GM21423 (cell line): ENCODE data around the gene FOXD1.

Source experiments
- ATAC-seq: cut with Tn5 transposase; IDR thresholded peaks from one replicate; pipeline ENCODE4 v1.9.1; 2021; ENCODE audit warnings: mild to moderate bottlenecking, moderate library complexity; ENCODE audit not compliant: unreplicated experiment

FOXD1 gene

GRCh38 chr5:73442231-73442811, 6.3 kb downstream of the FOXD1 start:
- ATAC-seq = no peak

- ATAC-seq = no peak
These were observed 7.2 kb downstream of the FOXD1 start for GRCh38 chr5:73441378-73441777.

- no peak for ATAC-seq
These were observed 8.3 kb downstream of the FOXD1 start for GRCh38 chr5:73440262-73440661.

DNA sequence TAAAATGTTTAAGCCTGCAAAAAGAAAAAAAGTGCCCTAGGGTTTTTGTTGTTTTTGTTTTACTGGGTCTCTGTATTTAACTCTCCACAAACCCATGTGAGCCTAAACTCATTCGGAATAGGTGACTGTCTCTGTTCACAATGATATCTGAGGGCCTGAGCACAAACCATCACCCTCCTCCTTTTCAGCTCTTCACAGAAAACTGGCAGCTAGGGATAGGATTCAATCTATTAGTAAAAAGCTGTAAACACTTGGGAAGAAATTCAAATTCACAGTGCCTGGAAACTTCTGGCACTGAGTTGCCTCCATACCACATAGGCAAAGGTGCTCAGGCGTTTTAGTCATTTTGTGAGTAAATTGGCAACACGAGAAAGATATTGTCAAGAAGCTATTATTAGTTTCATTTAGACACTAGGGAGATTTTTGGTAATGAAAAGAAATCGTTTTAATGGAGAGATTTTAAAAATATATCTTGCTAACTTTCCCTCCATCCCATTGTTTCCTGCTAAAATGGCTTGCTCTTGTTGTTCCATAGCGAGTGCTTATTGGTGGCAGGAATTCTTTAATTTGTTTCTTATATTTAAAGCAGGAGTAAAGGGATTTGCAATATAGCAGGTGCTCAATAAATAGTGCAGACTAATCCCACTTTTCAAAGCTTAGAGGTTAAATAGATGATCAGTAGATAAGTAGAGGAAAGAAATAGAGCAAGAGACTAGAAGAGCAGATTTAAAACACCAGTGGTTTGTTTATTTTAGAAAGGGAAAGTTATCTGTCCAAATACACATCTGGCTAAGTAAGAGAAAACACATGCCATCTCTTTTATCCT, 9.7 kb downstream of the FOXD1 start:
- ATAC-seq = no peak

GRCh38 chr5:73437777-73438644, 10.6 kb downstream of the FOXD1 start:
- ATAC-seq = no peak

- ATAC-seq = no peak
These were observed 11.3 kb downstream of the FOXD1 start for GRCh38 chr5:73437101-73437776.

DNA sequence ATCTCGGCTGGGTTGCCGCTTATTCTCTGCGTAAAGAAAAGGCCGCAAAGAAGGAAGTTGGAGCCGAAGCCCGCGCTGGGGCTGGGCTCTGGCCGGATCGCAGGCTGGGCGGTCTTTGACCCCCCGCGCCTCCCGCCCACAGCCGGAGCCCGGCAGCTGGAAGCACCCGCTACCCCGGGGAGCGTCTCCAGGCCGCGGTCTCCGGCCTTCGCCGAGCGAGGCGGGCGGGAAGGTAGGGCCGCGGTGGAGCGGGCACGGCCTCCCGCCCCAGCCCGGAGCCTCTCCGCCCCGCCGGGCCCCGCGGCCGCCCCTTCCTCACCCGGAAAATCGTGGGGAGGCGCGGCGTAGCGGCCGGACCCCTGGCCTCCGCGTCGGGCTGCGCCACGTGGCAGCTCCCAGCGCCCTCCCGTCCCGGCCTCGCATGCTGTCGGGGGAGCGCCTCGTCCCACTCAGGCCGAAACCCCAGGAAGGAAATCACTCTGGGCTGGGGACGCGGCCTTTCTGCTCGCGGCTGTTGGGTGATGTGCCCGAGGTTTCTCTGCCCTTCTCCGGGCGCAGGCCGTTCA, 12.0 kb downstream of the FOXD1 start:
- ATAC-seq = no peak

DNA sequence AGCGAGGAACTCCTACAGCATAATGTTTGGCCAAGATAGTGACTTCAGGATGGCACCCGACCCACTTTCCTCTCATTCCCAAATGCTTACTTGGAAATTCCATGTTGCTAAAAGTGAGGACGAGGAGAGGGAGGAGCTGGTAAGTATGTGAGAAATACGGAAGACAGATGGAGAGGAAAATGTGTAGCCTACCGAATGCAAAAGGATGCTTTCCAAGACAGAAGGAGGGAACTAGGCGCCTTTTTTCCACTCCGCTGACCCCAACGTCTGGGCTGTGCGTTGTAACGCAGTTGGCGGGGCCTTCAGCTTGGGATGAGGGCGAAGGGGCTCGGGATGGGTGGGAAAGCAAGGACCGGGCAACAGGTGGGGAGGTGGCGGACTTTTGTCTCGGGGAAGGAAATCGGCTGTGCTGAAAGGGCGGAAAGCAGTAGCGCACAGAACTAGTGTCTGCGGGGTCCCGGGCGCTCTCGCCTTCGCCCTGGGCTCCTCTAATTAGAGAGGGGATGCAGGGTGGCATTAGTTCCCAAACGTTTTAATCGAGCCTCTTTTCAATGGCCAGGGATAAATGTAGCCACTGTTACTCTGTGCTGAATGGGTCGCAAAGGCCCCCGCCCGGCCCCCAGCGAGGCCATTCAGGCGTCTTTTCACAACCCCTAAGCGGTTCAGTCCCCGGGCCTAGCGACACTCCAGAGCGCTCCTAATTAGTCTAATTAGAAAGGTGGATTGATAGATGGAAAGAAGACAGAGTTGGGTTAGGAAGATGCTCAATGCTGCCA, 12.6 kb downstream of the FOXD1 start:
- no peak for ATAC-seq

- no peak for ATAC-seq
These were observed 13.7 kb downstream of the FOXD1 start for GRCh38 chr5:73434907-73435306.

GRCh38 chr5:73434461-73434860, 14.1 kb downstream of the FOXD1 start:
- no peak for ATAC-seq

- ATAC-seq = no peak
These were observed 14.6 kb downstream of the FOXD1 start for GRCh38 chr5:73433982-73434342.

GRCh38 chr5:73433272-73433981, 15.2 kb downstream of the FOXD1 start:
- no peak for ATAC-seq

DNA sequence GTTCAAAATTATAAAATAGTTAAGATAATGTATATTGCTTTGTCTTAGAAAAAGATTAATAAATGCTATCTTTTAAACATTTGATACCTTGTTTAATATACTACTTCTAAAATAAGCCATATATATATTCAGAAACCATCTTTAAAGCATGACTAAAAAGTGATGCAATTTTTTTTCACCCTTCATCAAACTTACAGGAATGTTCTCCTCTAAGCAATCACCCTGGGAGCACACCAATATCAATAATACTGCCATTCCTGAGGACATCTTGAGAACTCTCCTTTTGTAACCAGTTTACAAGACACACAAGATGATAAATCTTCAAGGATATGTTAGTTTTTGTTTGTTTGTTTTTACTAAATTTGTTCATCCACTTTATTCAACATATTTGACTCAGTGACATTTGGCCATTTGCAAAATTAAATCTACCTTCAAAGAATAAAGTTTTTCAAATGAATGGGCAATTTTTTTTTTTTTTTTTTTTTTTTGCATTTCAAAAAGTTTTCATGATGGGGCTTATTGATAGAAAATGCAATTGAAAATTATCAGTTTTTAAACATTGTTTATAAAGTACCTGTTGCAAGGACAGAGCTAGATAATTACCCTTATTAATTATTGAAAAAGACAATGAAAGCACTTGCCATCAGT, 17.2 kb downstream of the FOXD1 start:
- ATAC-seq = no peak

DNA sequence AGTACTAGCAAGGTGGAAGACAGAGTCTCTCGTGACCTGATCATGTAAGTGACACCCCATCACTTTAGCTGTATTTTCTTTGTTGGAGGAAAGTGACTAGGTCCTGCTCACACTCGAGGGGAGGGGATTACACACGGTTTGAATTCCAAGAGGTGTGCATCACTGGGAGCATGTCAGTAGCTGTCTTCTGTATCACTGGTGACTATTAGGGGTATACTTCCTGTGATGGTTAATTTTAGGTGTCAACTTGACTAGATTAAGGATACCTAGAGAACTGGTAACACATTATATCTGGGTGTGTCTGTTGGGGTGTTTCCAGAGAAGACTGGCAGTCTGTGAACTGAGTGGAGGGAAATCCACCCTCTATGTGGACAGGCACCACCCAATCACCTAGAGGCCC, 22.5 kb downstream of the FOXD1 start:
- ATAC-seq = no peak

- no peak for ATAC-seq
These were observed 24.0 kb downstream of the FOXD1 start for GRCh38 chr5:73424556-73424977.

GRCh38 chr5:73422164-73422563, 26.4 kb downstream of the FOXD1 start:
- no peak for ATAC-seq

DNA sequence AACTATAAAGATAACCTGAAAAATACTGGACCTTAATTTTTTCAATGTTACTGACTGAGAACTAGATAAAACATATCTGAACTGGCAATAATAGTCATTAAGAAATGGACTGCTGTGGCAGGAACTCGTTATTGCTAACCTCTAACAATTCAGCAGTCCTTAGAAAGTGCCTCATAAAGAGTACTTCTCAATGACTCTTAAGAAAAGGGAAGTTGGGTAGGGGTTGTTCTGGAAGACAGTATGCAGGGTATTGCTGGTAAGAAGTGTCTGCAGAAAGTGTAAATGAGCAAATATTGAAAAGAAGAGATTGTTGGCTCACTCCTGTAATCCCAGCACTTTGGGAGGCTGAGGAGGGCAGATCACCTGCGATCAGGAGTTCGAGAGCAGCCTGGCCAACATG, 27.9 kb downstream of the FOXD1 start:
- ATAC-seq = no peak

DNA sequence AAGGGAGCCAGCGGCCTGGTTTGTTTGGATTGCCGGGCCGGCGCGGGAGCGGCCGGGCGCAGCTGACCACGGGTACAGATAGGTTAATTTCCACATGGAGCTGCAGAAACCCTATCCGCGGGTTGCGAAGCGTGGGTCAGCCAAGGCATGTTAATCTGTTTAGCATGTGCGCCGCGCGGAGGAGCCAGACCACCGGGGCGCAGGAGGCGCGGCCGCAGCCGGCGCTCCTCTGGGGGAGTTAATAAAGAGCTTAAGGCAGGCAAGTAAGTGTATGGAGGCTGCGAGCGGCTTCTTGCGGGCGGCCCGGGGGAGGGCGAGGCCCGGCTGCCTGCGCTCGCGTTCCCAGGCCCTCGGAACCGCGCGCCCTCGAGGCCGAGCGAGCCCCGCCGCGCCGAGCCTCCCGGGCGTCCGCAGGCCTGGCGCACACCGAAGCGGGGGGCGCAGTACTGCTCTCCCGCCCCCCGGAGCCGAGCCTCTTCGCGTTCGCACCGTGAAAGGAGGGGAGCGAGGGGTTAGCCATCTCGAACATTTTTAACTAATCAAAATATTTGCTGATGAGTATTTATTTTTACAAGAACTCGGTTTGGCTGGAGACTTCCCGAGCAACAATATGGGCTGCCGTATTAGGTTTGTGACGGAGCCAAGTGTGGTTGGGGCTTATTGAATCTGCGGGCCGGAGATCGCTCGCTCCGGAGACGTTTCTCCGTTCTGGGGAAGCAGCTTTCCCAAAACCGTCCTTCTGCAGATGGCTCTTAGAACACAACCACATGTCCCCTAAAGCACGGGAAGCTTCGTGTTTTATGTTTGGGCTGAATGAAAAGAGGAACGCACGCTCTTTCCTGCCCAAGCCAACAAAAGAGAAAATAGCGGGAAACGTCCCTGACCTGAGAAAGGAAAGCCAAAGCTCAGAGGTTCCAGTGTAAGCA, 28.8 kb downstream of the FOXD1 start:
- no peak for ATAC-seq
